Adrenal gland (tissue), 5 donors: ENCODE measurements around the gene PRKAR1B.

Experiments
- CTCF ChIP-seq, 6 experiments: fragments of 450-650 bp in 4 of 6; fragments of 200-600 bp in 2 of 6; sonication (generic) in 1 of 6; IDR thresholded peaks; 1 replicate in 5 of 6; 2 replicates in 1 of 6; pipeline versions ENCODE4 v1.5.1 to v1.8.0; 2016 to 2021; ENCODE audit warnings: antibody characterized with exemption in 6 of 6, mild to moderate bottlenecking in 2 of 6, moderate library complexity in 1 of 6
- POLR2A ChIP-seq, 2 donors: fragments of 450-650 bp; IDR thresholded peaks; one replicate each; pipeline ENCODE4 v1.6.1; 2017; ENCODE audit warnings: antibody characterized with exemption in 2 of 2, mild to moderate bottlenecking in 2 of 2, moderate library complexity in 1 of 2
- donor health status: DM: no; HTN: no; CAD: no.

- TF ChIP-seq CTCF (IDR thresholded peaks at IDR 0.05) (no peak), POLR2A (IDR thresholded peaks at IDR 0.05) (no peak)
Observed at GRCh38 chr7:664997-665735, 61.9 kb downstream of the PRKAR1B start.
